Left cardiac atrium (tissue), 4 donors: Measurements from ENCODE around the gene ABCD3. TPM values are rescaled to one million over a fixed set of nuclear protein-coding genes. Genes with fewer than 3 reads are reported as not detected.
"Not testable (repeated sequence)": the region's sequence is repeated elsewhere in the genome, so short reads cannot be mapped to it uniquely, and the experiment has no call there.

Experiments used
- ATAC-seq, 2 donors: fragments of 200-7000 bp; cut with Tn5 transposase; one replicate each; pipeline ENCODE4 v1.9.1; 2020; ENCODE audit warnings: mild to moderate bottlenecking in 2 of 2, moderate library complexity in 2 of 2
- DNase-seq: peaks from one replicate; pipeline ENCODE4 v3.0.0-alpha.2; 2020
- intact Hi-C, 2 donors: fragments of 100-400 bp; cut with DNase I; formaldehyde crosslinking; loops; one replicate each; pipeline versions ENCODE4 v1.14.1 to v1.15.1; 2022 to 2023
- long read RNA-seq: library from polyadenylated mRNA; unstranded; transcript quantifications from one replicate; pipeline ENCODE4 v2.0.0, GENCODE V29; 2021
- total RNA-seq, 2 donors: library from RNA; stranded (reverse); fragmentation: NEBNext Ultra II Directional; extraction: Animal tissue kit (Norgen Biotek cat#: 25700); gene quantifications; one replicate each; pipeline ENCODE4 v1.2.1, GENCODE V29; 2021
- donor health status: DM: no; HTN: yes; CAD: no.
- donor health status: DM: no; HTN: yes; CAD: no; lungs with severe emphysema.
- donor health status: DM: yes; HTN: yes; CAD: no.
- donor health status: Dilated cardiomyopathy.

ABCD3 gene
- total RNA-seq: 100 to 1,000 TPM in 1 of 2 donors, 10 to 100 TPM in 1; 53.3 to 105 TPM
- long read RNA-seq, transcript ABCD3-202 (23 exons, 3,538 nt): major isoform, 39 of 67 reads
- long read RNA-seq, partial matches to known transcripts: 4 of 67 reads
- long read RNA-seq, other reads (novel, unspliced or antisense): 22 of 67 reads

- ATAC-seq (peak; percentile 98 to 99), DNase-seq (peak; percentile 98)
- intact Hi-C loops: loop anchor here in 1 of 2 donors (5.0 kb wide), 1 partner anchor 66 kb away; no protein-coding TSS in a partner anchor
These were observed at the start of gene ABCD3 for GRCh38 chr1:94417978-94418663. Gene ABCD3 (plus strand): TSS chr1:94418389. CDS start chr1:94418479, 90 bp downstream.

GRCh38 chr1:94372771-94373170 is 45.4 kb upstream of the ABCD3 start:
- intact Hi-C loops, ATAC-seq, DNase-seq: not testable (repeated sequence)

- intact Hi-C loops, DNase-seq, ATAC-seq: not testable (repeated sequence)
These were observed 44.9 kb upstream of the ABCD3 start for GRCh38 chr1:94373311-94373710.

GRCh38 chr1:94375666-94376065 is 42.5 kb upstream of the ABCD3 start:
- DNase-seq, intact Hi-C loops: not testable (repeated sequence)

GRCh38 chr1:94378493-94378892 is 39.7 kb upstream of the ABCD3 start:
- DNase-seq: not testable (repeated sequence)

More at GRCh38 chr1:94375666-94376065, 42.5 kb upstream of the ABCD3 start:
- ATAC-seq: not testable (repeated sequence)

GRCh38 chr1:94379615-94380014 is 38.6 kb upstream of the ABCD3 start:
- intact Hi-C loops: no loop called here
- DNase-seq: peak; percentile 56
- peak; percentile 89 to 94 for ATAC-seq

More at GRCh38 chr1:94378493-94378892, 39.7 kb upstream of the ABCD3 start:
- intact Hi-C loops, ATAC-seq: not testable (repeated sequence)

GRCh38 chr1:94382201-94382600 is 36.0 kb upstream of the ABCD3 start:
- intact Hi-C loops: no loop called here
- ATAC-seq: no peak
- no peak for DNase-seq

- ATAC-seq (peak; percentile 60 to 86), DNase-seq (no peak)
- intact Hi-C loops: no loop called here
These were observed 34.2 kb upstream of the ABCD3 start for GRCh38 chr1:94383966-94384408.

- no peak for DNase-seq
- ATAC-seq: peak; percentile 53 to 55
- intact Hi-C loops: no loop called here
These were observed 33.5 kb upstream of the ABCD3 start for GRCh38 chr1:94384485-94385265.

GRCh38 chr1:94385308-94385929 is 32.8 kb upstream of the ABCD3 start:
- ATAC-seq: no peak
- no peak for DNase-seq
- intact Hi-C loops: no loop called here

- ATAC-seq: no peak
- intact Hi-C loops: no loop called here
These were observed 28.9 kb upstream of the ABCD3 start for GRCh38 chr1:94389298-94389697.

GRCh38 chr1:94394247-94394646 is 23.9 kb upstream of the ABCD3 start:
- no peak for ATAC-seq

More at GRCh38 chr1:94389298-94389697, 28.9 kb upstream of the ABCD3 start:
- DNase-seq: no peak

GRCh38 chr1:94395231-94395630 is 23.0 kb upstream of the ABCD3 start:
- no peak for DNase-seq
- ATAC-seq: no peak
- intact Hi-C loops: no loop called here

More at GRCh38 chr1:94394247-94394646, 23.9 kb upstream of the ABCD3 start:
- intact Hi-C loops: no loop called here
- DNase-seq: no peak

- intact Hi-C loops: no loop called here
- no peak for DNase-seq
- no peak for ATAC-seq
These were observed 22.4 kb upstream of the ABCD3 start for GRCh38 chr1:94395748-94396309.

GRCh38 chr1:94396356-94397010 is 21.7 kb upstream of the ABCD3 start:
- DNase-seq (no peak), ATAC-seq (no peak)
- intact Hi-C loops: no loop called here

- ATAC-seq: no peak
- intact Hi-C loops: no loop called here
These were observed 19.8 kb upstream of the ABCD3 start for GRCh38 chr1:94398356-94398755.

GRCh38 chr1:94399453-94399852 is 18.7 kb upstream of the ABCD3 start:
- intact Hi-C loops: no loop called here
- no peak for DNase-seq
- ATAC-seq: no peak

More at GRCh38 chr1:94398356-94398755, 19.8 kb upstream of the ABCD3 start:
- DNase-seq: no peak

- DNase-seq: no peak
- intact Hi-C loops: no loop called here
- no peak for ATAC-seq
These were observed 17.0 kb upstream of the ABCD3 start for GRCh38 chr1:94401206-94401605.
